ENCODE measurements around the gene CHEK1. TPM values are rescaled to one million over a fixed set of nuclear protein-coding genes. Genes with fewer than 3 reads are reported as not detected.
"Not testable (repeated sequence)": the region's sequence is repeated elsewhere in the genome, so short reads cannot be mapped to it uniquely, and the experiment has no call there.

The CHEK1 gene
- total and polyA plus RNA-seq, 5 experiments from 2014 or later, result 1.0 to 2.1 (median 2.0) TPM

DNA sequence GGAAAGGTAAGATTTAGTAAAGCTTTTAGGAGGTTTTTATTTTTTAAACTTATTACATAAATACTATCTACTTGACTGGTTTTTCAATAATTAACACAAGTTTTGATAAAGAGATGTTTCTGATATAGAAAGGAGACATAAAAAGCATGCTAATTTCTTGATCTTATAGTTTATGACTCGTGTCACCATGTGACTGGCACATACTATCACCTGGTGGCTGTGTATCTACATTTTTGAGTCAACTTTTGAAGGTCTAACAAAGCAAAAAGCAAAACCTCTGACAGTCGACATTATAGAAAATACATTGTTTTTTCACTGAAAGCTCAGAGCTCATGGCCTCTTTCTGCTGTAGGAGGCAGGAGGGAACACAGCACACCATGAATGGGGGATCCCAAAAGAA, 54.9 kb downstream of the CHEK1 start:
- peaks cover 0 to 3% (median 0%) of the 10 kb centered on the region in 5 donors for H3K27me3 Mint-ChIP-seq
- ATAC-seq (no peak), DNase-seq (no peak)
- H3K4me1 Mint-ChIP-seq, result no peaks in the 10 kb centered on the region
- no peak overlapping the region for H3K27ac Mint-ChIP-seq
- POLR2A ChIA-PET, result no interaction called here
- no peak overlapping the region for H3K4me3 Mint-ChIP-seq
- no peaks in the 10 kb centered on the region for H3K9me3 Mint-ChIP-seq
- H3K36me3 Mint-ChIP-seq, result no peaks in the 10 kb centered on the region

DNA sequence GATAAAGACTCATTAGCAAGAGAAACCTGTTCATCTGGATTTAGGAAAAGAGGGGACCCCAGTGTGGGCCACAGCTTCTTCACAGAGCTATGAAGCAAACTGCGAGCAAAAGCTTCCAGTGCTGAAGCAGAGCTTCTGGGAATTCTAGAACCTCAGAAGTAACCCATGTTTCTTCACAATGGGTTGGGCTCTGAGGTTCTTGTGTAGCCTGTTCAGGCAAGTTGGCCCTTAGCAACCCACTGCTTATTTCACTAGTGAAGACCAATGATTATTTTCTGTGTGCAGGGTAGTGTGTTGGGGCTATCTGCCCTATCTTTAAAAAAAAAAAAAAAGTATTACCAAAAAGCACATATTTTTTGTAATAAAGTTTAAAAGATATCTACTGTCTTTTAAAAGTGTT, 55.8 kb downstream of the CHEK1 start, which contains the start of gene ACRV1:
TSS of gene ACRV1 (minus strand) at position 101 of the 400 bp plus-strand sequence. CDS start at position 34, 67 bp downstream.
- no peak within 1 kb of the TSS for H3K27ac Mint-ChIP-seq
- no peak for ATAC-seq
- no peak for DNase-seq
- H3K4me3 Mint-ChIP-seq, result no peak within 1 kb of the TSS
- H3K27me3 Mint-ChIP-seq, result peaks cover 0 to 3% (median 0%) of the 10 kb centered on the region in 5 donors
- H3K4me1 Mint-ChIP-seq, result no peaks in the 10 kb centered on the region
- POLR2A ChIA-PET, result no interaction called here
- H3K9me3 Mint-ChIP-seq, result no peaks in the 10 kb centered on the region
- no peaks in the 10 kb centered on the region for H3K36me3 Mint-ChIP-seq

DNA sequence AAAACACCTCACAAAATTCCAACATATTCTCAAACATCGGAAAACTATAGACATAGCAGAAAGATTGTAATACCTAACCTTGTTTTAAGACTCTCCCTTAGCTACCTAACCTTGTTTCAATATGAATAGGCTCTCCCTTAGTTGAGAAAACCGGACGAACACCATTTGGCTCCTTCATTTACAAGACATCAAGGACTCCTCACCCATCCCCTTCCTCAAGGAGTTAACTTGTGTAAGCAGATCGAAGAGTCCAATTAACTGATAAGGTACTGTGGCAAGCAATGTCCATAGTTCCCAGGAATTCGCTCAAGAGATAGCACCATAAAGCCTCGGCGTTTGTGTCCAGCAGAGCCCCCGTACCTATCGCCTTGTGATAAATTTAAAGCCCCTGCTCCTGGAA, 60.3 kb downstream of the CHEK1 start:
- H3K27ac Mint-ChIP-seq, result no peak overlapping the region
- H3K4me3 Mint-ChIP-seq, result no peak overlapping the region
- DNase-seq, result no peak
- POLR2A ChIA-PET, result no interaction called here
- no peak for ATAC-seq
- H3K4me1 Mint-ChIP-seq, result peaks cover 0 to 2% (median 0%) of the 10 kb centered on the region in 4 donors
- peaks cover 0 to 8% (median 0%) of the 10 kb centered on the region in 5 donors for H3K27me3 Mint-ChIP-seq
- no peaks in the 10 kb centered on the region for H3K36me3 Mint-ChIP-seq
- no peaks in the 10 kb centered on the region for H3K9me3 Mint-ChIP-seq

DNA sequence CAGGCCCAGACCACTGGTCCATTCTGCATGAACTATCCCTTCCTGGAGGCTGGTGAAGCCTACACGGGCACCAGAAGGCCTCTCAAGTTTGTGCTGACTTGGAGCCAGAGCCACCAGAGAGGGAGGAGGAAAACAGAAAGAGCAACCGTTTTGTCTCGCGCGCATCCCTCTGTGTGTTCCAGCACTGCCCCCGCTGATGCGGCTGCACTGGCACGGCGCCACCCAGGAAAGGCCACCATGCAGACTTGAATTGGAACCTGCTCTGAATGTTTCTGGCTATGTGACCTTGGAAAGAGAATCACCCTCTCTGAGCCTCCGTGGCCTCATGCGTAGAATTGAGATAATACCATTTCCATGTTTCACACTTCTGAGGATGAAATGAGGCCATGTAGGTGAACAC, 63.1 kb downstream of the CHEK1 start:
- H3K27ac Mint-ChIP-seq, result no peak overlapping the region
- ATAC-seq, result no peak
- no peak for DNase-seq
- no peaks in the 10 kb centered on the region for H3K9me3 Mint-ChIP-seq
- H3K4me1 Mint-ChIP-seq, result peaks cover 0 to 2% (median 0%) of the 10 kb centered on the region in 4 donors
- peaks cover 0 to 4% (median 0%) of the 10 kb centered on the region in 5 donors for H3K27me3 Mint-ChIP-seq
- POLR2A ChIA-PET, result no interaction called here
- H3K36me3 Mint-ChIP-seq, result no peaks in the 10 kb centered on the region
- no peak overlapping the region for H3K4me3 Mint-ChIP-seq

DNA sequence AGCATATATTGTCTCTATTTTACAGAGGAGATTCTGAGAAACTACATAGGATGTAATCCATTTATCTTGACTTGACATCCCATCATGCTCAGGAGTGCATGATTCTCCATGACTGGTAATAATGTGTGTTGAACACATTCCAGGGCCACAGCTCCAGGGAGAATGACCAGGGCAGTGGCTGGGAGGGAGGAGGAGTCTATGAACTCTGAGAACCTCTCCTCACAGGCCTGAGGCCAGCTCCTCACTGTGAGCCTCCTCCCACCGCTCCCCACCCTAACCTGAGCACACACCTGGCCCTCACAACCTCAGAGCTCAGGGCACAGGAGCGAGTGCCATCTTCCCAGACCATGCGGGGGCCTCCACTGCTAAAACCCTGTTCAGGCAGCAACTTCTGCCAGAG, 63.7 kb downstream of the CHEK1 start:
- Mint-ChIP-seq H3K27ac (no peak overlapping the region), H3K4me1 (peaks cover 0 to 2% (median 0%) of the 10 kb centered on the region in 4 donors), H3K4me3 (no peak overlapping the region), H3K9me3 (no peaks in the 10 kb centered on the region), H3K36me3 (no peaks in the 10 kb centered on the region), H3K27me3 (peaks cover 0 to 6% (median 0%) of the 10 kb centered on the region in 5 donors)
- DNase-seq (no peak), ATAC-seq (no peak)
- POLR2A ChIA-PET, result no interaction called here

DNA sequence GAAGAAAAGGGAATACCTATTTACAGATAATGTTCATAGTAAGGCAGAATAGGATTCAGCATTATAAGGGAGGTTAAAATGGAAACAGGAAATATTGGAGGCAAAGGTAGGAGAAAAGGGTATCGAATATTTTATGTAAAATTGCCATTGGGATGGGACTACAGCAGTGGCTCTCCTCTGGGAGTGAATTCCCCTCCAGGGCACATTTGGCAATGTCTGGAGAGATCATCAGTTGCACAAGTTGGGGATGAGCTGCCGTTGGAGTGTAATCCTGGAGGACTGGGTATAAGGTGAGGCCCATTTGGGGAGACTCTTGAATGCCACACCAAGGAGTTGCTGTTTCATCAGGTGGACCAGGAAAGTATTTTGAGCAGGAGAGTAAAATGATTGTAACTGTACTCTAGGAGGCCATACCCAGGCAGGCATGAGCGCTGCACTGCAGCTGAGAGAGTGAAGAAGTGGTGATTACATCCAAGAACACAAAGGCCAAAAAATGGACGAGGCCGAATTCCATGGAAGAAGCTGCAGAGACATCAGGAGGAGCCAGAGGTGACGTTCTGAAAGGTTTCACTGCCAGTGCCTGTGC, 64.4 kb downstream of the CHEK1 start:
- POLR2A ChIA-PET, result no interaction called here

DNA sequence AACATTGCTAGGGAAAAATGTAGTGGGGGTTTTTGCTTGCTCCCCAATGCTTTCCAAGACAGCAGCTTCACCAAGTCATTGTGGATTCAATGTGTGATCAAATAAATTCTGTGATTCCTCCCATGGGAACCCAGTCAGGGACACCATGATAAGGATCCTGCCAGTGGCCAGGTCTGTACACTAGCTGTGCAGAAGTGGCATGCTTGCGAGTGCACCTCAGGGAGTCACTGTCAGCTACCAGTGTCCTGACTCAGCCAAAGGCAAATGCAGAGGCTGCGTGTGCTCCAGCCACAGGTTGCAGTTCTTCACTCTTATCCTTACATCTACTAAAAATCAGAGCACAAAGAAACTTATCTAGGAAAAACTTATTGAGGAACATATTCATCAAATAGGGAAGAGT, 65.0 kb downstream of the CHEK1 start:
- no peaks in the 10 kb centered on the region for H3K36me3 Mint-ChIP-seq
- DNase-seq (no peak), ATAC-seq (no peak)
- peaks cover 0 to 10% (median 1%) of the 10 kb centered on the region in 5 donors for H3K27me3 Mint-ChIP-seq
- H3K27ac Mint-ChIP-seq, result no peak overlapping the region
- peaks cover 0 to 2% (median 0%) of the 10 kb centered on the region in 4 donors for H3K4me1 Mint-ChIP-seq
- no peaks in the 10 kb centered on the region for H3K9me3 Mint-ChIP-seq
- H3K4me3 Mint-ChIP-seq, result no peak overlapping the region
- POLR2A ChIA-PET, result no interaction called here

More for the DNA sequence above, 64.4 kb downstream of the CHEK1 start:
- ATAC-seq (no peak), DNase-seq (no peak)
- Mint-ChIP-seq H3K27me3 (peaks cover 0 to 8% (median 0%) of the 10 kb centered on the region in 5 donors), H3K4me1 (peaks cover 0 to 2% (median 0%) of the 10 kb centered on the region in 4 donors), H3K36me3 (no peaks in the 10 kb centered on the region), H3K4me3 (no peak overlapping the region), H3K27ac (no peak overlapping the region), H3K9me3 (no peaks in the 10 kb centered on the region)

DNA sequence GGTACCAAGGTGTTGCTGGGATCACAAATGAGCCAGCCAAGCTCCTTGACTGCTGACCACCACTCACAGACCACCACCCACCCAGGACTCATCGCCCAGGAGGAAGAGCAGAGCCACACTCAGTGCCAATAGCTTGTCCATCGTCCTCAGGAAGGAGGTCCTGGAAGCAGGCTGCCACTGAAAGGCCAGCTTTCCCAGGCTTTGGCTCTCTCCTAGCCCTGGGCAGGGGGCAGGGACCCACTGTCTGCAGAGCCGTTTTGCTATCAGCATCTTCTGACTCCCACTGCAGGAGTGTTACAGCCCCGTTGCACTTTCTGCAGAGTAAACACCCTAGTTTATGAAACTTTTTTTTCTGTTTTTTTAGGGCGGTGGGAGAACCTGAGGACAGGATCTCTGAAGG, 67.9 kb downstream of the CHEK1 start:
- DNase-seq, result no peak
- Mint-ChIP-seq H3K4me3 (no peak overlapping the region), H3K27ac (no peak overlapping the region), H3K36me3 (no peaks in the 10 kb centered on the region), H3K27me3 (peaks cover 0 to 6% (median 2%) of the 10 kb centered on the region in 5 donors), H3K4me1 (no peaks in the 10 kb centered on the region), H3K9me3 (no peaks in the 10 kb centered on the region)
- POLR2A ChIA-PET, result no interaction called here
- ATAC-seq, result no peak

DNA sequence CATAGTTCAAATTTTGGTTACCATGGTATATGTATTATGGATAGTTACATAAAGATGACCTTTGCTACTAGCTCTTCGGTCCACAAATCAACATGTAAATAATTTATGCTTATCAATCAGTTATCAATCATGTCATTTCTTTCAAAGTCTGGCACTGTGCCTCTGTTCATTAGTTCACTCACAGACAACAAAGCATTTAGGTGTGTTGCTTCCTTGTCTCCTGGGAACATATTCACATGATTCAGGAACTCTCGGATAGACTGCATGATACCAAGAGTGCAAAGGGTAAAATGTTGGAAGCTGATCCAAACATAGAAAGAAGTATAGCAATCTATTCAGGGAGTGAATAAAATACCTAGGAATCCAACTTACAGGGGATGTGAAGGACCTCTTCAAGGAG, 70.0 kb downstream of the CHEK1 start:
- Mint-ChIP-seq H3K36me3 (no peaks in the 10 kb centered on the region), H3K4me1 (peaks cover 0 to 1% (median 0%) of the 10 kb centered on the region in 4 donors), H3K27ac (no peak overlapping the region), H3K4me3 (no peak overlapping the region), H3K9me3 (no peaks in the 10 kb centered on the region), H3K27me3 (peaks cover 4 to 22% (median 9%) of the 10 kb centered on the region in 5 donors)
- ATAC-seq (no peak), DNase-seq (no peak)
- POLR2A ChIA-PET, result no interaction called here

DNA sequence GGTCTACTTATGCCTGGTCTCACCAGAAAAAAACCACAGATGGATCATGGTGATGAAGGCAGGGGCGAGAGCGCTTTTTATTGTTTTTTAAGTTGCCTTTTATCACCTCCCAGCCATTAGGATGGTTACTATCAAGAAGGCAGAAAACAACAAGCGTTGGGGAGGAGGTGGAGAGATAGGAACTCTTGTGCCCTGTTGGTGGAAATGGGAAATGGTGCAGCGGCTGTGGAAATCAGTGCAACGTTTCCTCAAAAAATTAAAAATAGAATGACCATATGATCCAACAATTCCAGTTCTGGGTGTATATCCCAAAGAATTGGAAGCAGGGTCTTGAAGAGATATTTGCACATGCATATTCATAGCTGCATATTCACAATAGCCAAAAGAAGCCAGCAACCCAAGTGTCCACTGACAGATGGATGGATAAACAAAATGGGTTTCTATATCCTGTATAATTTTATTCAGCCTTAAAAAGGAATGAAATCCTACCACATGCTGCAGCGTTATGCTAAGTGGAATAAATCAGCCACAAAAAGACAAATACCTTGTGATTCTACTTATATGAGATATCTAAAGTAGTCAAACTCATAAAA, 76.2 kb downstream of the CHEK1 start:
- H3K27me3 Mint-ChIP-seq, result peaks cover 10 to 26% (median 18%) of the 10 kb centered on the region in 5 donors
- H3K36me3 Mint-ChIP-seq, result no peaks in the 10 kb centered on the region

DNA sequence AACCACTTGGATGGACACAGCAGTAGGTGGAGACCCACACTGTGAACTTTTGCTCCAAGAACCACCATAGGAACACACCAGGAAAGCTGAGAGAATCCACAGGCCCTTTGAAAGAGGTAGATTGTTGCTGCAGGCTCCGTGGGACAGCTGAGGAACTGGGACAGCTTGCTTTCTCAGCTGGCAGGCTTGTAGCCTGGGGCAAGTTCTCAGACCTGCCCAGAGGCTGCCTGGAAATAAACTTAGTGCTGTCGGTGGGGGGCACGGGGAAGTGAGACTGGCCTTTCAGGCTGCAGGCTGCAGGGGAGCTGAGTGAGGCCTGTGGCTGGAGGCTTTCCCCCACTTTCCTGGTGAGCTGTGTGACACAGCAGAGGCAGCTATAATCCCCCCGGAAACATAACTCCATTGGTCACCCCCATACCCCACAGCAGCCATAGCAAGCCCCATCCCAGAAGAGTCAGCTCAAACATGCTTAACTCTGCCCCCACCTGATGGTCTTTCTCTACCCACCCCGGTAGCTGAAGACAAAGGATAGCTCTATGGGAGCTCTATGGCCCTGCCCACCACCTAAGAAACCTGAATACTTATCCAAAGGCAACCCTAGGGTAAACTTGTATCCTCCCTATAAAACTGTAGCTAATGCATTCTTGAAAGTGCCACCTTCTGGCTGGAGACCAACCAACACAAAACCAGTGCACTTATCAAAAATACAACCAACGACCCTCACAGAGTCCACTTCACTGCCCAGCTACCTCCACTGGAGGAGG, 77.1 kb downstream of the CHEK1 start:
- no peak for DNase-seq
- H3K36me3 Mint-ChIP-seq, result no peaks in the 10 kb centered on the region
- no peak overlapping the region for H3K27ac Mint-ChIP-seq
- peaks cover 16 to 29% (median 20%) of the 10 kb centered on the region in 5 donors for H3K27me3 Mint-ChIP-seq
- H3K4me1 Mint-ChIP-seq, result peaks cover 0 to 1% (median 0%) of the 10 kb centered on the region in 4 donors
- POLR2A ChIA-PET, result no interaction called here
- H3K4me3 Mint-ChIP-seq, result no peak overlapping the region
- no peak for ATAC-seq
- peaks cover 0 to 5% (median 0%) of the 10 kb centered on the region in 9 donors for H3K9me3 Mint-ChIP-seq

More for the DNA sequence above, 76.2 kb downstream of the CHEK1 start:
- peaks cover 0 to 1% (median 0%) of the 10 kb centered on the region in 4 donors for H3K4me1 Mint-ChIP-seq
- no peak overlapping the region for H3K4me3 Mint-ChIP-seq
- peaks cover 0 to 1% (median 0%) of the 10 kb centered on the region in 9 donors for H3K9me3 Mint-ChIP-seq
- ATAC-seq (no peak), DNase-seq (no peak)
- H3K27ac Mint-ChIP-seq, result no peak overlapping the region
- POLR2A ChIA-PET, result no interaction called here

DNA sequence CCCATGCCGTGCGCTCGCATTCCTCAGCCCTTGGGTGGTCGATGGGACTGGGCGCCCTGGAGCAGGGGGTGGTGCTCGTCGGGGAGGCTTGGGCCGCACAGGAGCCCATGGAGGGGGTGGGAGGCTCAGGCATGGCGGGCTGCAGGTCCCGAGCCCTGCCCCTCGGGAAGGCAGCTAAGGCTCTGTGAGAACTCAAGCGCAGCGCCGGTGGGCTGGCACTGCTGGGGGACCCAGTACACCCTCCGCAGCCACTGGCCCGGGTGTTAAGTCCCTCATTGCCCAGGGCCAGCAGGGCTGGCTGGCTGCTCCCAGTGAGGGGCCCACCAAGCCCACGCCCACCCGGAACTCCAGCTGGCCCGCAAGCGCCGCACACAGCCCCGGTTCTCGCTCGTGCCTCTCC, 79.7 kb downstream of the CHEK1 start:
- H3K9me3 Mint-ChIP-seq, POLR2A ChIA-PET, H3K27ac Mint-ChIP-seq, H3K4me3 Mint-ChIP-seq, DNase-seq, H3K4me1 Mint-ChIP-seq, ATAC-seq, H3K36me3 Mint-ChIP-seq: not testable (repeated sequence)
- peaks cover 13 to 22% (median 16%) of the 10 kb centered on the region in 5 donors for H3K27me3 Mint-ChIP-seq

DNA sequence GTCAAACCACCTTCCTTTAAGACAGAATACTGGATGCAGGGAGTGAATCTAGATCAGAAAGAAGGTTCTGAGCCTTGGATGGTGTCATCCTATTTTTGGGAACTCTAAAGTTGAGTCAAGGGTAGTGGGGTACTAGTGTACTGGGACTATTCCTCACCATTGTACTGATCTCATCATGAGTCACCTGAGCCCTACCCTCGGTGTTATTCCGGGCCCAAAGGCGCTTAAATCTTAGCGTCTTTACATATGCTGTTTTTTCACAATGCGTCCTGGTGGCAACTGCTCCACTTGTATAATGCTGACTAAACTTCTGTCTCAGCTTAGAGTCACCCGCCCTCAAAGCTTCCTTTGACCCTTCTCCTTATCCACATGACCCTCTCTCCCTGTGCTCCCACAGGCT, 95.8 kb downstream of the CHEK1 start:
- H3K36me3 Mint-ChIP-seq, result no peaks in the 10 kb centered on the region
- no peak overlapping the region for H3K4me3 Mint-ChIP-seq
- H3K4me1 Mint-ChIP-seq, result no peaks in the 10 kb centered on the region
- POLR2A ChIA-PET, result no interaction called here
- ATAC-seq (no peak), DNase-seq (no peak)
- peaks cover 0 to 2% (median 0%) of the 10 kb centered on the region in 9 donors for H3K9me3 Mint-ChIP-seq
- H3K27me3 Mint-ChIP-seq, result peaks cover 19 to 59% (median 32%) of the 10 kb centered on the region in 5 donors
- no peak overlapping the region for H3K27ac Mint-ChIP-seq

Data from naive thymus-derived CD8-positive, alpha-beta T cell (primary cell).